C1 segment of cervical spinal cord (tissue), 14 donors: Measurements from ENCODE around the gene XPNPEP1.

ENCODE experiments used
- DNase-seq, 14 donors: peaks; one replicate each; lab custom pipeline; 2025; lab: John Stamatoyannopoulos, UW

XPNPEP1 gene

GRCh38 chr10:109866995-109867635 is 56.2 kb downstream of the XPNPEP1 start:
- no peak for DNase-seq

GRCh38 chr10:109866168-109866994 is 56.9 kb downstream of the XPNPEP1 start:
- no peak for DNase-seq

GRCh38 chr10:109863775-109864174 is 59.5 kb downstream of the XPNPEP1 start:
- DNase-seq: no peak

GRCh38 chr10:109862738-109863137 is 60.6 kb downstream of the XPNPEP1 start:
- DNase-seq: no peak

GRCh38 chr10:109862041-109862440 is 61.3 kb downstream of the XPNPEP1 start:
- no peak for DNase-seq

GRCh38 chr10:109861081-109861480 is 62.2 kb downstream of the XPNPEP1 start:
- no peak for DNase-seq

- no peak for DNase-seq
These were observed 64.1 kb downstream of the XPNPEP1 start for GRCh38 chr10:109859221-109859620.

- DNase-seq: no peak
These were observed 67.6 kb downstream of the XPNPEP1 start for GRCh38 chr10:109855746-109856145.

GRCh38 chr10:109853921-109854320 is 69.4 kb downstream of the XPNPEP1 start:
- DNase-seq: no peak

GRCh38 chr10:109852475-109853037 is 70.8 kb downstream of the XPNPEP1 start:
- DNase-seq: peak in 13 of 14 donors; percentile 1 to 68 (median 25)

GRCh38 chr10:109851616-109852474 is 71.5 kb downstream of the XPNPEP1 start:
- DNase-seq: no peak

- no peak for DNase-seq
These were observed 76.5 kb downstream of the XPNPEP1 start for GRCh38 chr10:109846832-109847231.

- DNase-seq: no peak
These were observed 78.0 kb downstream of the XPNPEP1 start for GRCh38 chr10:109845308-109845707.

GRCh38 chr10:109838592-109839244 is 84.6 kb downstream of the XPNPEP1 start:
- DNase-seq: no peak

GRCh38 chr10:109837384-109837783 is 85.9 kb downstream of the XPNPEP1 start:
- DNase-seq: no peak

GRCh38 chr10:109835257-109835656 is 88.1 kb downstream of the XPNPEP1 start:
- no peak for DNase-seq

GRCh38 chr10:109831846-109832245 is 91.5 kb downstream of the XPNPEP1 start:
- no peak for DNase-seq

GRCh38 chr10:109824206-109824605 is 99.1 kb downstream of the XPNPEP1 start:
- no peak for DNase-seq

- no peak for DNase-seq
These were observed 100.1 kb downstream of the XPNPEP1 start for GRCh38 chr10:109823196-109823595.

- no peak for DNase-seq
These were observed 101.6 kb downstream of the XPNPEP1 start for GRCh38 chr10:109821672-109822071.
